MG63 (cell line): ENCODE data around the gene DEFB131B. TPM values are rescaled to one million over a fixed set of nuclear protein-coding genes. Genes with fewer than 3 reads are reported as not detected.

Experiments used
- DNase-seq: peaks from one replicate; pipeline ENCODE4 v3.0.0-alpha.2; 2020
- H3K27me3 ChIP-seq: fragments of 250-450 bp; sonication (Bioruptor Pico); 2 replicates; pipeline ENCODE4 v1.5.1; 2020; ENCODE audit warnings: mild to moderate bottlenecking, moderate library complexity
- H3K36me3 ChIP-seq: fragments of 250-450 bp; sonication (Bioruptor Pico); 2 replicates; pipeline ENCODE4 v1.5.1; 2020; ENCODE audit warnings: mild to moderate bottlenecking, moderate library complexity
- H3K4me3 ChIP-seq: fragments of 250-450 bp; sonication (Bioruptor Pico); 2 replicates; pipeline ENCODE4 v1.5.1; 2020; ENCODE audit warnings: mild to moderate bottlenecking, moderate library complexity
- H3K9me3 ChIP-seq: fragments of 250-450 bp; sonication (Bioruptor Pico); 2 replicates; pipeline ENCODE4 v1.5.1; 2020; ENCODE audit warnings: mild to moderate bottlenecking, moderate library complexity
- total RNA-seq: library from RNA; depleted of rRNA; stranded (reverse); fragments of >200 nt; shearing (Covaris generic); gene quantifications from 2 replicates; pipeline ENCODE4 v1.2.3, GENCODE V29; 2014; ENCODE audit warnings: low replicate concordance; rRNA removed

Gene DEFB131B
- total RNA-seq, 1 experiment from 2014 or later = not detected

GRCh38 chr11:71933141-71933933 is 55.1 kb downstream of the DEFB131B start:
- DNase-seq = no peak
- H3K4me3 ChIP-seq = no peak overlapping the region
- no peaks in the 10 kb centered on the region for H3K36me3 ChIP-seq
- H3K9me3 ChIP-seq = no peaks in the 10 kb centered on the region
- no peaks in the 10 kb centered on the region for H3K27me3 ChIP-seq

Other genes starting within 250 kb of the DEFB131B start
- not detected in 2 replicates for gene DEFB108B, start 45.3 kb upstream of the DEFB131B start, total RNA-seq
- 4.8 and 7.7 TPM in 2 replicates for gene XNDC1N, start 50.1 kb downstream of the DEFB131B start, total RNA-seq
- gene RNF121, start 50.6 kb downstream of the DEFB131B start, total RNA-seq = 24.2 and 36.2 TPM in 2 replicates
- 1.0 TPM in 1 of 2 replicates, not detected in the other for gene IL18BP, start 120.5 kb downstream of the DEFB131B start, total RNA-seq
- 104 and 158 TPM in 2 replicates for gene NUMA1, start 202.1 kb downstream of the DEFB131B start, total RNA-seq
- gene LRRC51, start 202.4 kb downstream of the DEFB131B start, total RNA-seq = 11.6 and 17.4 TPM in 2 replicates
- gene LAMTOR1, start 224.8 kb downstream of the DEFB131B start, total RNA-seq = 89.9 and 130 TPM in 2 replicates
- gene TOMT, start 227.5 kb downstream of the DEFB131B start, total RNA-seq = not detected in 2 replicates
- gene ANAPC15, start 234.2 kb downstream of the DEFB131B start, total RNA-seq = 54.0 and 124 TPM in 2 replicates